Activated naive CD4-positive, alpha-beta T cell treated with anti-CD3 and anti-CD28 coated beads, Interleukin-2, amount 10 ng/mL, durations not matched to agents 7 days and 5 days (primary cell): ENCODE measurements around the gene HOXC10.

Experiments
- CTCF ChIA-PET: fragments of 350-600 bp; sonication (Branson Sonifier 250); formaldehyde crosslinking; loops from one replicate; lab custom pipeline; 2021; ENCODE audit warnings: antibody characterized with exemption; lab: Charles Lee
- DNase-seq: peaks from one replicate; pipeline ENCODE4 v3.0.0-alpha.2; 2020
- H3K27ac Mint-ChIP-seq: one replicate; pipeline ENCODE4 v1.8.0; 2021; ENCODE audit warnings: mild to moderate bottlenecking, moderate library complexity, mixed read lengths
- H3K27me3 Mint-ChIP-seq: one replicate; pipeline ENCODE4 v1.8.0; 2021; ENCODE audit warnings: mild to moderate bottlenecking, mixed read lengths
- H3K36me3 Mint-ChIP-seq: one replicate; pipeline ENCODE4 v1.8.0; 2021; ENCODE audit warnings: mixed read lengths
- H3K4me1 Mint-ChIP-seq: one replicate; pipeline ENCODE4 v1.8.0; 2021; ENCODE audit warnings: mixed read lengths
- H3K4me3 Mint-ChIP-seq: one replicate; pipeline ENCODE4 v1.8.0; 2021; ENCODE audit warnings: mild to moderate bottlenecking, moderate library complexity, mixed read lengths
- H3K9me3 Mint-ChIP-seq: one replicate; pipeline ENCODE4 v1.8.0; 2021; ENCODE audit warnings: mixed read lengths

HOXC10 gene

GRCh38 chr12:53944907-53945847, 39.8 kb upstream of the HOXC10 start:
- Mint-ChIP-seq H3K27me3 (peaks cover 100% of the 10 kb centered on the region), H3K4me3 (no peak overlapping the region), H3K4me1 (peaks cover 2% of the 10 kb centered on the region), H3K36me3 (no peaks in the 10 kb centered on the region), H3K27ac (no peak overlapping the region), H3K9me3 (no peaks in the 10 kb centered on the region)
- DNase-seq, result no peak
- CTCF ChIA-PET, result no interaction called here

- H3K9me3 Mint-ChIP-seq, result no peaks in the 10 kb centered on the region
Measured at GRCh38 chr12:53947743-53948142, 37.2 kb upstream of the HOXC10 start.

DNA sequence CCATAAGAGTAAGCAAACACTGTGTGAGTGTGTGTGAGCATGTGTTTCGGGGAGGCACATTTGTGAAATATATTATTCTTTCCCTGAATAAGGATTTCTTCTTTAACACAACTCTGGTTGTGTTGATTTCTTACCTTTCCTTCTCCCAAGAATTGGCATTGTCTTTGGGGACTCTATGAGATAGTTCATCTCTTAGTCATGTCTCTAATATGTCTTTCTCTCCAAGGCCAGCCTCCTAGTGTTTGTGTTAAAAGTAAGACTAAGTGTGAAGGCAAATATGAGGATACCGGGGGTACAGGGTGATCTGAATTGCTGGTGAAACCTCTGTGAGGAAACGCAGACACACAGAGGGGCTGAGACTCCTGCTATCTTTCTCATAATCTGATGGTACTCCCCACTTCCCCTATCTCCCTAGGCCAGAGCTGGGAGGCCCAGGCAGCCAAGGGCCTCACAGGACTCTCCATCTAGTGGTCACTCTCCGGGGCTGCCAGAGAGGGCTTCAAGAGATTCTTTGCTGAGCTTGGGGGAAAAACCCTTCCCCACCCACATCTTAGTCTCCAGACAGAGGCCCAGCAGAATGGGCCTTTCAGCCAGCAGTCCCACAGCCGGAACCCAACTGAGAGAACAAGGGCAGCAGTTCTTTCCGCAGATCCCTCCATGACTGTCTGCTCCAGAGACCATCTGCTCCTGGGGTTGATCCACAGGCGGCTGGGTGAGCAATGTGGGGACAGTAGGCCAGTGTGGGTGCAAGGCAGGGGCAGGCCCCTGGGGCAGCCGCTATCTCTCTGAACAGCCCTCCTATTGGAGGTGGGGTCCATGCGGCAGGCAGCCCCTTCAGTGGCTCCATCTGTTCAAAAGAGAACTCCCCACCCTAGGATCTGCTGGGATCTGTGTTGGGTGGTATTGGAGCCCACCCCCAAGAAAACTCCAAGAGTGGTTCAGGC, 36.0 kb upstream of the HOXC10 start:
- peaks cover 100% of the 10 kb centered on the region for H3K27me3 Mint-ChIP-seq

More at GRCh38 chr12:53947743-53948142, 37.2 kb upstream of the HOXC10 start:
- peaks cover 100% of the 10 kb centered on the region for H3K27me3 Mint-ChIP-seq
- H3K27ac Mint-ChIP-seq, result no peak overlapping the region
- CTCF ChIA-PET, result interaction anchor here (0.6 kb wide), 1 partner anchor 85 kb away, joined by 3 read pairs; no protein-coding TSS in a partner anchor
- peaks cover 2% of the 10 kb centered on the region for H3K4me1 Mint-ChIP-seq
- no peaks in the 10 kb centered on the region for H3K36me3 Mint-ChIP-seq
- no peak for DNase-seq
- no peak overlapping the region for H3K4me3 Mint-ChIP-seq

DNA sequence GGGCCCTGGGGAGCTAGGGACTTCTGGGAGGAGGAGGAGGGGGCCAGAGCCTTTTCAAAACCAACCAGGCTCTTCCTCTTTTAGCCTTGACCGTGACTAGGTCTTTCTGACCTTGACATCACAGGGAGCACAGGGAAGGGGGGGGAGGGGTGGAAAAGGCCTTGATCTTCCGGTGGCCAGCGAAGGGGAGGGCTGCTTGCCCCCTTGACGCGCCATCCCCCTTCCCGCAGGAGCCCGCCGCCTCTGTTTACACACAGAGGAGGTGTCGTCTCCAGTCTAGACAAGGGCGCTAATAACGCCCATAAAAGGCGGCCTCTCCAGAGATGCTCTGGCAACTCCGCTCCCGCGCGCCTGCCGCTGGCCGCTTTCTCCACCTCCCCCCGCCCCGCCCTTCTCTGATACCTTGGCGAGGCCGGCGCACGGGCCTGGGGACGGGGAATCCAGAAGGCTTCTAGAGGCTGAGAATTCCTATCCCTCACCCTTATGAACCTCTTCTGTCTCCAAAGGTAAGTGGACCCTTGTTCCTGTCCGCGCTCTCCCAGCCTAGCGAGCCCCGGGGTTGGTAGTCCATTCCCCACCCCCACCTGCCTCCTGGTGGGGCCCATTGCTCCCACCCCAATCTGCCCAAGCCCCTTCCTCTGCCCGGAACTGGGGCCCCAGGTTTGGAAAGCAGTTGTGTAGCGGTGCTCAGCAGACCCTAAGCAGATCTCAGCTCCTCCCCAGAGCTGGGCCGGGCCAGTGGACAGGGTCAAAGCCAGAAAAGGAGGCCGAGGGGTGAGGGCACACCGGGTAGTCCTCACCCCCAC, 35.1 kb upstream of the HOXC10 start:
- CTCF ChIA-PET, result interaction anchor here (0.7 kb wide), 1 partner anchor 9 kb away, joined by 3 read pairs; no protein-coding TSS in a partner anchor
- Mint-ChIP-seq H3K4me3 (no peak overlapping the region), H3K27ac (peak overlapping the region; percentile 71)

More for the DNA sequence above, 36.0 kb upstream of the HOXC10 start:
- H3K9me3 Mint-ChIP-seq, result no peaks in the 10 kb centered on the region
- no peak for DNase-seq
- H3K36me3 Mint-ChIP-seq, result peaks cover 2% of the 10 kb centered on the region
- no peak overlapping the region for H3K4me3 Mint-ChIP-seq
- no peak overlapping the region for H3K27ac Mint-ChIP-seq
- CTCF ChIA-PET, result interaction anchor here (0.6 kb wide), 1 partner anchor 83 kb away, joined by 3 read pairs; no protein-coding TSS in a partner anchor
- peaks cover 2% of the 10 kb centered on the region for H3K4me1 Mint-ChIP-seq

GRCh38 chr12:53950437-53950773, 34.5 kb upstream of the HOXC10 start:
- Mint-ChIP-seq H3K4me3 (no peak overlapping the region), H3K27ac (peak overlapping the region; percentile 71), H3K27me3 (peaks cover 100% of the 10 kb centered on the region), H3K36me3 (peaks cover 2% of the 10 kb centered on the region), H3K9me3 (no peaks in the 10 kb centered on the region), H3K4me1 (no peaks in the 10 kb centered on the region)
- no peak for DNase-seq
- CTCF ChIA-PET, result interaction anchor here (0.7 kb wide), 1 partner anchor 10 kb away, joined by 3 read pairs; no protein-coding TSS in a partner anchor

More for the DNA sequence above, 35.1 kb upstream of the HOXC10 start:
- Mint-ChIP-seq H3K4me1 (peaks cover 2% of the 10 kb centered on the region), H3K36me3 (peaks cover 2% of the 10 kb centered on the region), H3K9me3 (no peaks in the 10 kb centered on the region), H3K27me3 (peaks cover 100% of the 10 kb centered on the region)
- DNase-seq, result no peak

GRCh38 chr12:53950789-53951576, 34.0 kb upstream of the HOXC10 start:
- CTCF ChIA-PET, result interaction anchor here (1.1 kb wide), 1 partner anchor 10 kb away, joined by 4 read pairs; no protein-coding TSS in a partner anchor
- H3K4me1 Mint-ChIP-seq, result no peaks in the 10 kb centered on the region
- peaks cover 100% of the 10 kb centered on the region for H3K27me3 Mint-ChIP-seq
- H3K9me3 Mint-ChIP-seq, result no peaks in the 10 kb centered on the region
- H3K27ac Mint-ChIP-seq, result peak overlapping the region; percentile 74
- H3K4me3 Mint-ChIP-seq, result peak overlapping the region; percentile 43
- H3K36me3 Mint-ChIP-seq, result peaks cover 2% of the 10 kb centered on the region
- no peak for DNase-seq

DNA sequence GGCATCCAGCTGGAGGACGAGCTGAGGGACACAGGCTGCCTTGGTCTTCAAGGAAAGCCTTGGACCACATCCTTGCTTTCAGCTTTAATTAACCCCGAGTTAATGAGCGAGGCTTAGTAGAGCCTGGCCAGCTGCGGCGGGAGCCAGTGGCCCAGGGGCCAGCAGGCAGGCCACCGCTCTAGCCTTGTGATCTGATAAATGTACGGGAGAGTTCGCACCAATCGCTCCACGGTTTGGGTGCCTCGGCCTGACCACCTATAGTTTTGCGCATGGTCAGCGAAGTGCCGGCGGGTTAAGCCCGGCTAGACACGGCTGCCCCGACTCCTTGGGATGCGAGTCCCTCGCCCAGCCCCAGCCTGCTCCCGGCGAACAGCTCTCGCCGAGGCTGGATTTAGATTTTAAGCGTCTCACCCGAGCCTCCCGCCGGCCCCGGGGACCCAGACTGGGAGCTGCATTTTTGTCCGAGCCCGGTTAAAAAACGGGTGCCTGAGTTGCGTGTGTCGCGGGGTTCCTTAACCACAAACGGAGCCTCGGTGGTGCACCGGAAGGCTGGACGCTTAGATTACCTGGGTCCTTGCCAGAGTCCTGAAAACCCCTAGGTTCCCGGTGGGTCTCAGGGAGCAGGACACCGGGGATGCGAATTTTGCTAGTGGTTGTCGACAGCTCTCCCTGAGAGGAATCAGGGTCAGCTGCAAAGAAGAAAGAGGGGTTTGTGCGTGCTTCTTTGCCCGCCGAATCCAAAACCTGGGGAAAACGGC, 33.2 kb upstream of the HOXC10 start:
- H3K4me3 Mint-ChIP-seq, result peak overlapping the region; percentile 43
- no peaks in the 10 kb centered on the region for H3K9me3 Mint-ChIP-seq

DNA sequence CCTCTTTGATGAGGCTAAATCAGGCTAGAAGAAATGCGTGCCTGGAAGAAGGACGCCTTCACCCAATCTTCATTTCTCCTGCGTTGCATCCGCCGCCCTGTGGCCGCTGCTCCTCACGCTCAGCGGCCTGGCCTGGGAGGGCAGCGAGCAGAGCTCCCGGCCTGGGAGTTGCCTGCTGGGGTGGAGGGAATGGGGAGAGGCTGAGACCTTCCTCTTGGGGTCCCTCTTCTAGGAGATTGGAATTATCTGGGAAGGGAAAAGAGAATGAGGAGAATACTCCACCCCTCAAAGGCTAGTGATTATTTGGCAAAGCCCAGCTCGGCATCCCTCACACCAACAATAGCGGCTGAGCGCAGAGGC, 32.6 kb upstream of the HOXC10 start:
- H3K36me3 Mint-ChIP-seq, result peaks cover 2% of the 10 kb centered on the region
- H3K27me3 Mint-ChIP-seq, result peaks cover 100% of the 10 kb centered on the region
- H3K9me3 Mint-ChIP-seq, result no peaks in the 10 kb centered on the region
- H3K4me1 Mint-ChIP-seq, result peaks cover 7% of the 10 kb centered on the region
- H3K4me3 Mint-ChIP-seq, result no peak overlapping the region
- peak overlapping the region; percentile 74 for H3K27ac Mint-ChIP-seq
- CTCF ChIA-PET, result interaction anchor here (0.6 to 0.7 kb wide), 2 partner anchors 57 to 287 kb away, joined by 3 read pairs; partner anchors contain the start of gene HOXC8
- DNase-seq, result no peak

More for the DNA sequence above, 33.2 kb upstream of the HOXC10 start:
- H3K4me1 Mint-ChIP-seq, result peaks cover 2% of the 10 kb centered on the region
- peaks cover 2% of the 10 kb centered on the region for H3K36me3 Mint-ChIP-seq
- no peak for DNase-seq
- H3K27ac Mint-ChIP-seq, result peak overlapping the region; percentile 74
- H3K27me3 Mint-ChIP-seq, result peaks cover 100% of the 10 kb centered on the region
- CTCF ChIA-PET, result interaction anchor here (0.6 to 1.1 kb wide), 3 partner anchors 11 to 287 kb away, joined by 3 to 4 read pairs (median 3); partner anchors contain the start of gene HOXC8

GRCh38 chr12:53952871-53953734, 31.8 kb upstream of the HOXC10 start:
- no peak overlapping the region for H3K4me3 Mint-ChIP-seq
- CTCF ChIA-PET, result interaction anchor here (0.6 kb wide), 1 partner anchor 54 kb away, joined by 3 read pairs; no protein-coding TSS in a partner anchor
- H3K27me3 Mint-ChIP-seq, result peaks cover 100% of the 10 kb centered on the region
- H3K9me3 Mint-ChIP-seq, result no peaks in the 10 kb centered on the region
- peaks cover 7% of the 10 kb centered on the region for H3K4me1 Mint-ChIP-seq
- H3K27ac Mint-ChIP-seq, result peak overlapping the region; percentile 74
- peaks cover 2% of the 10 kb centered on the region for H3K36me3 Mint-ChIP-seq
- DNase-seq, result no peak

- no peak overlapping the region for H3K4me3 Mint-ChIP-seq
- H3K27me3 Mint-ChIP-seq, result peaks cover 100% of the 10 kb centered on the region
- CTCF ChIA-PET, result interaction anchor here (0.6 to 1.4 kb wide), 2 partner anchors 16 to 53 kb away, joined by 3 read pairs; partner anchors contain the start of gene HOXC13
- peaks cover 2% of the 10 kb centered on the region for H3K36me3 Mint-ChIP-seq
- H3K27ac Mint-ChIP-seq, result peak overlapping the region; percentile 42
- H3K9me3 Mint-ChIP-seq, result no peaks in the 10 kb centered on the region
- peaks cover 7% of the 10 kb centered on the region for H3K4me1 Mint-ChIP-seq
- DNase-seq, result no peak
Measured at GRCh38 chr12:53953831-53954693, 30.9 kb upstream of the HOXC10 start.
